WTC11 (cell line): ENCODE results near the gene FAM193A. TPM values are rescaled to one million over a fixed set of nuclear protein-coding genes. Genes with fewer than 3 reads are reported as not detected.

Experiments used
- ATAC-seq: fragments of 200-7000 bp; cut with Tn5 transposase; 2 replicates; pipeline ENCODE4 v1.10.0; 2021; ENCODE audit warnings: mild to moderate bottlenecking, moderate library complexity
- CTCF ChIA-PET: fragments of 300-600 bp; sonication (Branson Sonifier 250); formaldehyde crosslinking; loops from one replicate; lab custom pipeline; 2021; ENCODE audit warnings: antibody characterized with exemption; lab: Charles Lee
- POLR2A ChIA-PET: fragments of 350-600 bp; sonication (Branson Sonifier 250); formaldehyde crosslinking; loops from one replicate; lab custom pipeline; 2021; ENCODE audit warnings: antibody characterized with exemption; lab: Charles Lee
- DNase-seq: peaks from one replicate; pipeline ENCODE4 v3.0.0; 2021; ENCODE audit warnings: low spot score
- H3K27ac Mint-ChIP-seq: 2 replicates; pipeline ENCODE4 v1.8.0; 2021; ENCODE audit warnings: mixed read lengths
- H3K27me3 Mint-ChIP-seq: 2 replicates; pipeline ENCODE4 v1.8.0; 2021; ENCODE audit warnings: low read depth, mild to moderate bottlenecking, moderate library complexity, mixed read lengths
- H3K36me3 Mint-ChIP-seq: 2 replicates; pipeline ENCODE4 v1.8.0; 2021; ENCODE audit warnings: mixed read lengths
- H3K4me1 Mint-ChIP-seq: 2 replicates; pipeline ENCODE4 v1.8.0; 2022; ENCODE audit warnings: mixed read lengths
- H3K4me3 Mint-ChIP-seq: 2 replicates; pipeline ENCODE4 v1.8.0; 2021; ENCODE audit warnings: mild to moderate bottlenecking, moderate library complexity, mixed read lengths
- H3K9me3 Mint-ChIP-seq: 2 replicates; pipeline ENCODE4 v1.8.0; 2021; ENCODE audit warnings: mixed read lengths
- CREM ChIP-seq: sonication (generic); formaldehyde crosslinking; IDR thresholded peaks from 2 replicates; pipeline ENCODE4 v1.8.1; 2022; ENCODE audit warnings: mild to moderate bottlenecking, missing genetic modification reagents, moderate library complexity
- ESRRA ChIP-seq: sonication (generic); formaldehyde crosslinking; IDR thresholded peaks from 2 replicates; pipeline ENCODE4 v1.8.1; 2022; ENCODE audit warnings: mild to moderate bottlenecking, missing genetic modification reagents, borderline replicate concordance
- FOXJ3 ChIP-seq: sonication (generic); formaldehyde crosslinking; IDR thresholded peaks from 2 replicates; pipeline ENCODE4 v1.9.0; 2021; ENCODE audit warnings: missing genetic modification reagents, mild to moderate bottlenecking, borderline replicate concordance
- GABPB1 ChIP-seq: sonication (generic); formaldehyde crosslinking; IDR thresholded peaks from 2 replicates; pipeline ENCODE4 v1.8.1; 2023; ENCODE audit warnings: mild to moderate bottlenecking, missing genetic modification reagents
- IRF1 ChIP-seq: sonication (generic); formaldehyde crosslinking; IDR thresholded peaks from 2 replicates; pipeline ENCODE4 v1.8.0; 2023; ENCODE audit warnings: missing genetic modification reagents
- IRF2 ChIP-seq: sonication (generic); formaldehyde crosslinking; IDR thresholded peaks from 2 replicates; pipeline ENCODE4 v1.8.0; 2022; ENCODE audit warnings: low read depth, missing genetic modification reagents, borderline replicate concordance
- NR2C2 ChIP-seq: sonication (generic); formaldehyde crosslinking; IDR thresholded peaks from 2 replicates; pipeline ENCODE4 v1.8.0; 2022; ENCODE audit warnings: mild to moderate bottlenecking, missing genetic modification reagents
- PREB ChIP-seq: sonication (generic); formaldehyde crosslinking; IDR thresholded peaks from 2 replicates; pipeline ENCODE4 v1.8.1; 2022; ENCODE audit warnings: mild to moderate bottlenecking, missing genetic modification reagents, moderate library complexity, borderline replicate concordance
- PRRX2 ChIP-seq: fragments of 250-450 bp; sonication (Bioruptor Pico); IDR thresholded peaks from 2 replicates; pipeline ENCODE4 v1.8.0; 2021; ENCODE audit warnings: mild to moderate bottlenecking
- STAT6 ChIP-seq: sonication (generic); formaldehyde crosslinking; conservative IDR thresholded peaks from 2 replicates; pipeline ENCODE4 v1.8.1; 2023; ENCODE audit warnings: mild to moderate bottlenecking, low read depth, missing genetic modification reagents, moderate library complexity
- TCF7 ChIP-seq: sonication (generic); formaldehyde crosslinking; IDR thresholded peaks from 2 replicates; pipeline ENCODE4 v1.8.0; 2022; ENCODE audit warnings: mild to moderate bottlenecking, low read depth, missing genetic modification reagents, moderate library complexity
- ZNF416 ChIP-seq: fragments of 250-450 bp; sonication (Bioruptor Pico); IDR thresholded peaks from 2 replicates; pipeline ENCODE4 v1.9.0; 2021; ENCODE audit warnings: mild to moderate bottlenecking, inconsistent platforms
- ZNF671 ChIP-seq: fragments of 250-450 bp; sonication (Bioruptor Pico); IDR thresholded peaks from 2 replicates; pipeline ENCODE4 v1.8.0; 2021; ENCODE audit warnings: mild to moderate bottlenecking
- total RNA-seq: library from RNA; stranded (reverse); gene quantifications from 3 replicates; pipeline ENCODE4 v1.2.3, GENCODE V29; 2021
- TF ChIP-seq, protein P1 (sequence below): fragments of 250-450 bp; sonication (Bioruptor Pico); IDR thresholded peaks from 2 replicates; pipeline ENCODE4 v2.1.2; 2022; ENCODE audit warnings: mild to moderate bottlenecking, moderate library complexity
- TF ChIP-seq, protein P2 (sequence below): sonication (generic); formaldehyde crosslinking; IDR thresholded peaks from 2 replicates; pipeline ENCODE4 v1.8.0; 2022; ENCODE audit warnings: mild to moderate bottlenecking, missing genetic modification reagents
- TF ChIP-seq, protein P3 (sequence below): sonication (generic); formaldehyde crosslinking; IDR thresholded peaks from 2 replicates; pipeline ENCODE4 v1.8.1; 2023; ENCODE audit warnings: mild to moderate bottlenecking, missing genetic modification reagents, moderate library complexity
- TF ChIP-seq, protein P4 (sequence below): sonication (generic); formaldehyde crosslinking; IDR thresholded peaks from 2 replicates; pipeline ENCODE4 v1.8.1; 2023; ENCODE audit warnings: mild to moderate bottlenecking, missing genetic modification reagents, moderate library complexity
- TF ChIP-seq, protein P5 (sequence below): fragments of 250-450 bp; sonication (Bioruptor Pico); conservative IDR thresholded peaks from 2 replicates; pipeline ENCODE4 v1.9.0; 2021; ENCODE audit warnings: mild to moderate bottlenecking

The FAM193A gene
- total RNA-seq, 1 experiment from 2014 or later = 28.1 TPM

DNA sequence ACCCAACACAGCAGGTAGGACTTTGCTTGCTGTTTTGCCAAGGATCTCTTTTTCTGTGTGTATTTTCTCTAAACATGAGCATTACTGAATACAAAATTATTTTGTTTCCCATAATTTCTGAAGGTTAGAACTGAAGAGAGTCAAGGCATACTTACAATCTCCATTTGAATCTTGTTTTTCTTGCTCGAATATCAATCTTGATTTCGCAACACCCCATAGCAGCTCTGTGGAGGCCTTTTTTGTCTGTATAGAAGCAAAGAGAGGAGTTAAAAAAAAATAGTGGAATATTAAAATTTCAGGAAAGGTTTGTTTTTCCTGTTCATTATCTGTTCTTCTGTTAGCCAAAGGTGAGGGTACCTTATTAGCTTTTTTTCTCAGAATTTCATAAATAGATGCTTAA, 126.8 kb downstream of the FAM193A start:
- no peak for TF ChIP-seq PREB (CRISPR knock-in tag)
- no peak for TF ChIP-seq ESRRA (CRISPR knock-in tag)
- no peak for TF ChIP-seq IRF1
- no peak for TF ChIP-seq ZNF416 (CRISPR knock-in tag)
- TF ChIP-seq ZNF671 (CRISPR knock-in tag) = no peak
- no peak for TF ChIP-seq IRF2 (CRISPR knock-in tag)
- TF ChIP-seq, protein P1, sequence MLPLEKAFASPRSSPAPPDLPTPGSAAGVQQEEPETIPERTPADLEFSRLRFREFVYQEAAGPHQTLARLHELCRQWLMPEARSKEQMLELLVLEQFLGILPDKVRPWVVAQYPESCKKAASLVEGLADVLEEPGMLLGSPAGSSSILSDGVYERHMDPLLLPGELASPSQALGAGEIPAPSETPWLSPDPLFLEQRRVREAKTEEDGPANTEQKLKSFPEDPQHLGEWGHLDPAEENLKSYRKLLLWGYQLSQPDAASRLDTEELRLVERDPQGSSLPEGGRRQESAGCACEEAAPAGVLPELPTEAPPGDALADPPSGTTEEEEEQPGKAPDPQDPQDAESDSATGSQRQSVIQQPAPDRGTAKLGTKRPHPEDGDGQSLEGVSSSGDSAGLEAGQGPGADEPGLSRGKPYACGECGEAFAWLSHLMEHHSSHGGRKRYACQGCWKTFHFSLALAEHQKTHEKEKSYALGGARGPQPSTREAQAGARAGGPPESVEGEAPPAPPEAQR (CRISPR knock-in tag) = no peak
- no peak for TF ChIP-seq CREM
- TF ChIP-seq, protein P2, sequence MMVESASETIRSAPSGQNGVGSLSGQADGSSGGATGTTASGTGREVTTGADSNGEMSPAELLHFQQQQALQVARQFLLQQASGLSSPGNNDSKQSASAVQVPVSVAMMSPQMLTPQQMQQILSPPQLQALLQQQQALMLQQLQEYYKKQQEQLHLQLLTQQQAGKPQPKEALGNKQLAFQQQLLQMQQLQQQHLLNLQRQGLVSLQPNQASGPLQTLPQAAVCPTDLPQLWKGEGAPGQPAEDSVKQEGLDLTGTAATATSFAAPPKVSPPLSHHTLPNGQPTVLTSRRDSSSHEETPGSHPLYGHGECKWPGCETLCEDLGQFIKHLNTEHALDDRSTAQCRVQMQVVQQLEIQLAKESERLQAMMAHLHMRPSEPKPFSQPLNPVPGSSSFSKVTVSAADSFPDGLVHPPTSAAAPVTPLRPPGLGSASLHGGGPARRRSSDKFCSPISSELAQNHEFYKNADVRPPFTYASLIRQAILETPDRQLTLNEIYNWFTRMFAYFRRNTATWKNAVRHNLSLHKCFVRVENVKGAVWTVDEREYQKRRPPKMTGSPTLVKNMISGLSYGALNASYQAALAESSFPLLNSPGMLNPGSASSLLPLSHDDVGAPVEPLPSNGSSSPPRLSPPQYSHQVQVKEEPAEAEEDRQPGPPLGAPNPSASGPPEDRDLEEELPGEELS (CRISPR knock-in tag) = no peak
- TF ChIP-seq, protein P3, sequence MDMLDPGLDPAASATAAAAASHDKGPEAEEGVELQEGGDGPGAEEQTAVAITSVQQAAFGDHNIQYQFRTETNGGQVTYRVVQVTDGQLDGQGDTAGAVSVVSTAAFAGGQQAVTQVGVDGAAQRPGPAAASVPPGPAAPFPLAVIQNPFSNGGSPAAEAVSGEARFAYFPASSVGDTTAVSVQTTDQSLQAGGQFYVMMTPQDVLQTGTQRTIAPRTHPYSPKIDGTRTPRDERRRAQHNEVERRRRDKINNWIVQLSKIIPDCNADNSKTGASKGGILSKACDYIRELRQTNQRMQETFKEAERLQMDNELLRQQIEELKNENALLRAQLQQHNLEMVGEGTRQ (CRISPR knock-in tag) = no peak
- TF ChIP-seq TCF7 (CRISPR knock-in tag) = no peak
- no peak for TF ChIP-seq NR2C2 (CRISPR knock-in tag)
- TF ChIP-seq, protein P4, sequence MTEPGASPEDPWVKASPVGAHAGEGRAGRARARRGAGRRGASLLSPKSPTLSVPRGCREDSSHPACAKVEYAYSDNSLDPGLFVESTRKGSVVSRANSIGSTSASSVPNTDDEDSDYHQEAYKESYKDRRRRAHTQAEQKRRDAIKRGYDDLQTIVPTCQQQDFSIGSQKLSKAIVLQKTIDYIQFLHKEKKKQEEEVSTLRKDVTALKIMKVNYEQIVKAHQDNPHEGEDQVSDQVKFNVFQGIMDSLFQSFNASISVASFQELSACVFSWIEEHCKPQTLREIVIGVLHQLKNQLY (CRISPR knock-in tag) = no peak
- TF ChIP-seq PRRX2 (CRISPR knock-in tag) = no peak
- TF ChIP-seq, protein P5, sequence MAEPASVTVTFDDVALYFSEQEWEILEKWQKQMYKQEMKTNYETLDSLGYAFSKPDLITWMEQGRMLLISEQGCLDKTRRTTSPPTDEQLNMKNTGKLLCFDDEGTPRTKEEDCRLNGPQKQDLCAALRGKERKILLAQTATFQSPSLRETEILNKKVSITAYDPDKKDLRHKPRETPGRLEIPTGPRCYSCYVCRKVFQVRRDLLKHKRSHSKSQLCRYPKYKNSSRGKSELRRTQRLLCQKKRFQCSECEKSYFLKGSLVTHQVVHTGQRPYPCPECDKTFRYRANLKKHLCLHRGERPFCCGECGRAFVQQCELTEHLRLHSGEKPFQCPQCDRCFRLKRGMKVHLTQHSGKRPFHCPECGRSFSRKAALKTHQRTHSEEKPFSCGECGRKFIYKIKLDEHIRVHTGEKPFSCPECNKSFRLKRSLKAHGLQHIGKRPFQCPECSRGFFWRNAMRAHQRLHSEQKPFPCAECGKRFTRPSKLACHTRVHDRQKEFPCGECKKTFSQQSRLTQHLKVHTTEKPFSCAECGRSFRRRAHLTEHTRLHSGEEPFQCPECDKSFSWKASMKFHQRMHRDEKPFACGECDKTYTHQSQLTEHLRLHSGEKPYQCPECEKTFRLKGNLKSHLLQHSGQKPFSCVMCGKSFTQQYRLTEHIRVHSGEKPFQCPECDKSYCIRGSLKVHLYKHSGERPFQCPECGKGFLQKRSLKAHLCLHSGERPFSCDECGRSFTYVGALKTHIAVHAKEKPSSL (CRISPR knock-in tag) = no peak
- no peak for TF ChIP-seq GABPB1 (CRISPR knock-in tag)
- no peak for TF ChIP-seq STAT6 (CRISPR knock-in tag)
- TF ChIP-seq FOXJ3 (CRISPR knock-in tag) = no peak
- TF ChIP-seq, all 79 proteins: peak for 0
- H3K4me1 Mint-ChIP-seq = no peaks in the 10 kb centered on the region
- POLR2A ChIA-PET = no interaction called here
- no peaks in the 10 kb centered on the region for H3K9me3 Mint-ChIP-seq
- H3K27me3 Mint-ChIP-seq = no peaks in the 10 kb centered on the region
- H3K36me3 Mint-ChIP-seq = peaks cover 56% of the 10 kb centered on the region
- CTCF ChIA-PET = interaction anchor here (1.1 kb wide), 1 partner anchor 10 kb away, joined by 5 read pairs; no protein-coding TSS in a partner anchor
- no peak overlapping the region for H3K27ac Mint-ChIP-seq
- no peak for DNase-seq
- no peak overlapping the region for H3K4me3 Mint-ChIP-seq
- no peak for ATAC-seq
